Lower lobe of right lung (tissue), 2 donors: ENCODE measurements around the gene TBC1D8. TPM values are rescaled to one million over a fixed set of nuclear protein-coding genes. Genes with fewer than 3 reads are reported as not detected.

Experiments
- ATAC-seq, 2 donors: fragments of 200-7000 bp; cut with Tn5 transposase; one replicate each; pipeline ENCODE4 v1.9.1; 2020 to 2022; ENCODE audit warnings: mild to moderate bottlenecking in 2 of 2, moderate library complexity in 2 of 2
- DNase-seq: peaks from one replicate; pipeline ENCODE4 v3.0.0-alpha.2; 2020
- H3K27ac ChIP-seq: fragments of 200-600 bp; one replicate; pipeline ENCODE4 v1.8.0; 2022
- H3K27me3 ChIP-seq: fragments of 200-600 bp; one replicate; pipeline ENCODE4 v1.8.0; 2022; ENCODE audit warnings: low read depth
- H3K36me3 ChIP-seq: fragments of 200-600 bp; one replicate; pipeline ENCODE4 v1.8.0; 2022; ENCODE audit warnings: mild to moderate bottlenecking
- H3K4me1 ChIP-seq: fragments of 200-600 bp; one replicate; pipeline ENCODE4 v1.8.0; 2022
- H3K4me3 ChIP-seq: fragments of 200-600 bp; one replicate; pipeline ENCODE4 v1.8.0; 2022; ENCODE audit warnings: mild to moderate bottlenecking
- H3K9me3 ChIP-seq: fragments of 200-600 bp; one replicate; pipeline ENCODE4 v1.8.0; 2022
- CTCF ChIP-seq: fragments of 200-600 bp; IDR thresholded peaks from one replicate; pipeline ENCODE4 v1.8.0; 2022; ENCODE audit warnings: antibody characterized with exemption, mild to moderate bottlenecking
- intact Hi-C: fragments of 100-400 bp; cut with DNase I; formaldehyde crosslinking; loops from one replicate; pipeline ENCODE4 v1.11.0; 2022
- total RNA-seq: library from RNA; stranded (reverse); fragmentation: NEBNext Ultra II Directional; extraction: Animal tissue kit (Norgen Biotek cat#: 25700); gene quantifications from one replicate; pipeline ENCODE4 v1.2.1, GENCODE V29; 2021
- donor health status: DM: no; HTN: yes; CAD: no; lungs with severe emphysema.

The TBC1D8 gene
- total RNA-seq, 1 donor from 2014 or later, result 30.2 TPM

- no peak for DNase-seq
- no peaks in the 10 kb centered on the region for H3K27me3 ChIP-seq
- no peak for TF ChIP-seq CTCF
- H3K9me3 ChIP-seq, result no peaks in the 10 kb centered on the region
- intact Hi-C loops, result no loop called here
- H3K36me3 ChIP-seq, result peaks cover 52% of the 10 kb centered on the region
- H3K4me1 ChIP-seq, result peaks cover 22% of the 10 kb centered on the region
- ATAC-seq, result no peak
- peak overlapping the region; percentile 91 for H3K27ac ChIP-seq
- peak overlapping the region; percentile 99 for H3K4me3 ChIP-seq
Observed at GRCh38 chr2:101003278-101003775, 147.9 kb downstream of the TBC1D8 start.

GRCh38 chr2:101002562-101003277 is 148.5 kb downstream of the TBC1D8 start:
- H3K27ac ChIP-seq, result peak overlapping the region; percentile 91
- H3K27me3 ChIP-seq, result no peaks in the 10 kb centered on the region
- H3K4me3 ChIP-seq, result peak overlapping the region; percentile 99
- peaks cover 46% of the 10 kb centered on the region for H3K36me3 ChIP-seq
- TF ChIP-seq CTCF, result no peak
- ATAC-seq, result peak in 1 of 2 donors; percentile 1
- H3K4me1 ChIP-seq, result peaks cover 22% of the 10 kb centered on the region
- DNase-seq, result no peak
- no peaks in the 10 kb centered on the region for H3K9me3 ChIP-seq
- intact Hi-C loops, result no loop called here

- no peak for TF ChIP-seq CTCF
- DNase-seq, result peak; percentile 98
- Histone ChIP-seq H3K27ac (peak within 1 kb of the TSS; percentile 91), H3K27me3 (no peaks in the 10 kb centered on the region), H3K36me3 (peaks cover 38% of the 10 kb centered on the region), H3K9me3 (no peaks in the 10 kb centered on the region), H3K4me1 (peaks cover 22% of the 10 kb centered on the region), H3K4me3 (peak within 1 kb of the TSS; percentile 99)
- ATAC-seq, result peak; percentile 98 to 99
- intact Hi-C loops, result no loop called here
Observed at GRCh38 chr2:101001691-101002561, 149.3 kb downstream of the TBC1D8 start, which contains the start of gene RPL31. TSS of gene RPL31 (plus strand) at chr2:101002289. CDS start at chr2:101002702, 413 bp downstream.

- Histone ChIP-seq H3K9me3 (no peaks in the 10 kb centered on the region), H3K4me1 (peaks cover 22% of the 10 kb centered on the region), H3K36me3 (peaks cover 25% of the 10 kb centered on the region), H3K27ac (no peak overlapping the region), H3K27me3 (no peaks in the 10 kb centered on the region), H3K4me3 (no peak overlapping the region)
- TF ChIP-seq CTCF, result no peak
- ATAC-seq, result no peak
- intact Hi-C loops, result no loop called here
- no peak for DNase-seq
Observed at GRCh38 chr2:100999995-101000394, 151.2 kb downstream of the TBC1D8 start.

GRCh38 chr2:100998235-100998573 is 153.0 kb downstream of the TBC1D8 start:
- intact Hi-C loops, result no loop called here
- no peak for TF ChIP-seq CTCF
- DNase-seq, result no peak

More at GRCh38 chr2:100998235-100998573, 153.0 kb downstream of the TBC1D8 start:
- ATAC-seq, result no peak
- H3K4me3 ChIP-seq, result no peak overlapping the region
- no peak overlapping the region for H3K27ac ChIP-seq
- no peaks in the 10 kb centered on the region for H3K9me3 ChIP-seq
- no peaks in the 10 kb centered on the region for H3K27me3 ChIP-seq
- H3K4me1 ChIP-seq, result peaks cover 10% of the 10 kb centered on the region
- peaks cover 17% of the 10 kb centered on the region for H3K36me3 ChIP-seq
